HG03280 (cell line): Measurements from ENCODE around the gene LHFPL3.
"Not testable (repeated sequence)": the region's sequence is repeated elsewhere in the genome, so short reads cannot be mapped to it uniquely, and the experiment has no call there.

Experiments used
- ATAC-seq: cut with Tn5 transposase; IDR thresholded peaks from one replicate; pipeline ENCODE4 v1.9.1; 2021; ENCODE audit warnings: mild to moderate bottlenecking, moderate library complexity; ENCODE audit not compliant: unreplicated experiment

Gene LHFPL3

DNA sequence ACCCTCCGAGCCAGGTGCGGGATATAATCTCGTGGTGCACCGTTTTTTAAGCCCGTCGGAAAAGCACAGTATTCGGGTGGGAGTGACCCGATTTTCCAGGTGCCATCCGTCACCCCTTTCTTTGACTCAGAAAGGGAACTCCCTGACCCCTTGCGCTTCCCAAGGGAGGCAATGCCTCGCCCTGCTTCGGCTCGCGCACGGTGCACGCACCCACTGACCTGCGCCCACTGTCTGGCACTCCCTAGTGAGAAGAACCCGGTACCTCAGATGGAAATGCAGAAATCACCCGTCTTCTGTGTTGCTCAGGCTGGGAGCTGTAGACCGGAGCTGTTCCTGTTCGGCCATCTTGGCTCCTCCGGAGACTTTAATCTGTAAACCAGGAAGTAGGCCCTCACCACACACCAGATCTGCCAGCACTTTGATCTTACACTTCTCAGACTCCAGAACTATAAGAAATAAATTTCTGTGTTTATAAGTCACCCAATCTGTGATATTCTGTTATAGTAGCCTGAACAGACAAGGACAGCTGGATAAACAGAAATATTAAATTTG lies 235.0 kb downstream of the LHFPL3 start:
- not testable (repeated sequence) for ATAC-seq

- ATAC-seq = no peak
These were observed 241.3 kb downstream of the LHFPL3 start for GRCh38 chr7:104569751-104570150.

- ATAC-seq = no peak
These were observed 244.2 kb downstream of the LHFPL3 start for GRCh38 chr7:104572554-104572953.

- ATAC-seq = no peak
These were observed 256.2 kb downstream of the LHFPL3 start for GRCh38 chr7:104584620-104585019.

DNA sequence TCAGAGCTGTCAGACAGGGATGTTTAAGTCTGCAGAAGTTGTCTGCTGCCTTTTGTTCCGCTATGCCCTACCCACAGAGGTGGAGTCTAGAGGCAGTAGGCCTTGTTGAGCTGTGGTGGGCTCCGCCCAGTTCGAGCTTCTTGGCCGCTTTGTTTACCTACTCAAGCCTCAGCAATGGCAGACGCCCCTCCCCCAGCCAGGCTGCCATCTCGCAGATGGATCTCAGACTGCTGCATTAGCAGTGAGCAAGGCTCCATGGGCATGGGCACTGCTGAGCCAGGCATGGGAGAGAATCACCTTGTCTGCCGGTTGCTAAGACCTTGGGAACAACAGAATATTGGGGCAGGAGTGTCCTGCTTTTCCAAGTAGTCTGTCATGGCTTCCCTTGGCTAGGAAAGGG lies 267.2 kb downstream of the LHFPL3 start:
- not testable (repeated sequence) for ATAC-seq

DNA sequence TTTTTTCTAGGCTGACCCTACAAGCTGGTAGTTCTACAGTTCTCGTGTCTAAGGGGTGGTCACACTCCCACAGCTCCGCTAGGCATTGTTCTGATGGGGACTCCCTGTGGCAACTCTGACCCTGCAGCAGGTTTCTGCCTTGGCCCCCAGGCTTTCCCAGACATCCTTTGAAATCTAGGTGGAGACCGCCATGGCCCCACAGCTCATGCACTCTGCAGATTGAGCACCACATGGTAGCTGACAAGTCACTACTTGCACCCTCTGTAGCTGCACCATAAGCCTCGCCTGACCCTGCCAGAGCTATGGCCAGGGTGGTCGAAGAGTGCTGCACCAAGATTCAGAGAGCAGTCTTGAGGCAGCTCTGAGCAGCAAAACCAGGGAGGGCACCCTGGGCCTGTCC lies 275.6 kb downstream of the LHFPL3 start:
- no peak for ATAC-seq

DNA sequence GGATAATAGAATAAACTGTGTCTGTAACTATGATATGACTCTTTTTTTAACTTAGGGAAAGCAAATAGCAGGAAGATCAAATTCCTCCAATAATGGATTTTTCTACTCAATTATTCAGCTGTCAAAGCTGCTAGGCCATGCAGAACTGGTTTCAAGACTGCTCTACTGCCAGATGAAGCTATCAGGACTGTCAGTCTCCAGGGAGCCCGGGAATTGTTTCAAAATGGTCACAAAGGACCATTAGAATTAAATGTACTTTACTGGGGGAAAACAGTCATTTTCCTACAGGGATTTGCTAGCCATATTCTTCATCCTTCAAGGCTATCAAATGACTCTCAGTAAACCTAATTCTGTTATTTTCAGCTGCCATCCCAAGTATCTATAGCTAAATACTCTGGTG lies 276.3 kb downstream of the LHFPL3 start:
- ATAC-seq = no peak

GRCh38 chr7:104621321-104621720 lies 292.9 kb downstream of the LHFPL3 start:
- ATAC-seq = no peak

DNA sequence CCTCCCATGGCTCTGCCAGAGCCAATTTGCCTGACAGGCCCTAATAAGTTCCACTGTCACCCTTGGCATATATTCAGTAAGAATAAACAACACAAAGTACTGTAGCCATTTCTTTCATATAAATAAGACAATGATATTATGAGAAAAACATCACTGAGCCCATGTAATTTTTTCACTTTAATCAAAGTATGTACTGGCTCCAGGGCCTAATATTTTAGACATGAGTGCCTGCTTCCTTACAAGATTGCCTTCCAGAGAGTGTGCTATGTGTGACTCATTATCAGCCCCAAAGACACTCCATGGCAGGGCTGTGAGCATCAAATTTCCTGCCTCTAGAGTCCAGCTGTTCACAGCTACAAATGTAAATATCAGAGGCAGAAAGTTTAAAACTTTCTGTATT lies 297.6 kb downstream of the LHFPL3 start:
- no peak for ATAC-seq

- no peak for ATAC-seq
These were observed 299.1 kb downstream of the LHFPL3 start for GRCh38 chr7:104627516-104627915.

- no peak for ATAC-seq
These were observed 299.6 kb downstream of the LHFPL3 start for GRCh38 chr7:104628017-104628416.

DNA sequence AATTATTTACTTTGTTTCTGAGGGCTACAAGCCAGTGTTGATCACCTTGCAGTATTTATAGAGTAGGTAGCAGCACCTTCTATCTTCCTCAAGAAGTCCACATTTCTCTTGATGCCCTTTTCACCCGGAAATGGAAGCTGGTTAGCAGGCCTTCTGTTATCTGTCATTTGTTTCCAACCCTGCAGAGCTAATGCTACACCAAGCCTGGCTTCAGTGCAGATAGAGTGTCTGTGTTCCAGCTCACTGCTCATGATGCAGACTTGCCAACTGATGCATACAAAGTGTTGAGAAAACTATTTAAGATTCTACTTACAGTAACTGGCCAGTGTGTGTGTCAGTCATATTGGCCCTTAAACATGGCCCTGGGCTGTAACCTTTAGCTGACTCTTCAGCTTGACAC lies 301.0 kb downstream of the LHFPL3 start:
- no peak for ATAC-seq

DNA sequence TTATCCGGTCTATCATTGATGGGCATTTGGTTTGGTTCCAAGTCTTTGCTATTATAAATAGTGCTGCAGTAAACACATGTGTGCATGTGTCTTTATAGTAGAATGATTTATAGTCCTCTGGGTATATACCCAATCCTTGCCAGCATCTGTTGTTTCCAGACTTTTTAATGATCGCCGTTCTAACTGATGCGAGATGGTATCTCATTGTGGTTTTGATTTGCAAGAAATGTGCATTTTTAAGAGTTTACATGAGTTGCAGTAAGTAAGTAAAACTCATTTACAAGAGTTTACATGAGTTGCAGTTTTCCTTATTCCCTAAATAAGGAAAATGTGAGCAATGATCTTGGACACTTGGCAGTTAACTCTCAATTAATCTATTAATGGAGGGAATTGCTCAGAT lies 312.1 kb downstream of the LHFPL3 start:
- ATAC-seq = no peak

- no peak for ATAC-seq
These were observed 314.2 kb downstream of the LHFPL3 start for GRCh38 chr7:104642560-104642959.

GRCh38 chr7:104643587-104644217 lies 315.3 kb downstream of the LHFPL3 start:
- no peak for ATAC-seq

- no peak for ATAC-seq
These were observed 322.7 kb downstream of the LHFPL3 start for GRCh38 chr7:104650991-104651640.

DNA sequence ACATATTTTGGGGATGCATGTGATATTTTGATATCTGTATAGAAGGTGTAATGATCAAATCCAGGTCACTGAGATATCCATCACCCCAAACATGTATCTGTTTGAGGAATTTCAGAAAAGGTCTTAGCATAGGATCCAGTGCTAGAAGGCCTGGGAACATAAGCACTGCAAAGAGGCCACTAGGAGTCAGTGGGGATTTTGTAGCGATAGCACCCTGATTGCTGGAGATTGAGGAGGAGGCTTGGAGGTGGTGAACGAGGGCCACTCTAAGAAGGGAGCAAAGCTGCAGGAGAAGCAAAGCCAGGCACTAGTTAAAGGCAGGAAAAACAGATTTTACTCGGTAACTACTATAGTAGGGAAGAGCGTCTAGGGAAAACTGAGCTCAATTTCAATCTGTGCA lies 324.0 kb downstream of the LHFPL3 start:
- ATAC-seq = no peak

- ATAC-seq = no peak
These were observed 324.5 kb downstream of the LHFPL3 start for GRCh38 chr7:104652865-104653264.

DNA sequence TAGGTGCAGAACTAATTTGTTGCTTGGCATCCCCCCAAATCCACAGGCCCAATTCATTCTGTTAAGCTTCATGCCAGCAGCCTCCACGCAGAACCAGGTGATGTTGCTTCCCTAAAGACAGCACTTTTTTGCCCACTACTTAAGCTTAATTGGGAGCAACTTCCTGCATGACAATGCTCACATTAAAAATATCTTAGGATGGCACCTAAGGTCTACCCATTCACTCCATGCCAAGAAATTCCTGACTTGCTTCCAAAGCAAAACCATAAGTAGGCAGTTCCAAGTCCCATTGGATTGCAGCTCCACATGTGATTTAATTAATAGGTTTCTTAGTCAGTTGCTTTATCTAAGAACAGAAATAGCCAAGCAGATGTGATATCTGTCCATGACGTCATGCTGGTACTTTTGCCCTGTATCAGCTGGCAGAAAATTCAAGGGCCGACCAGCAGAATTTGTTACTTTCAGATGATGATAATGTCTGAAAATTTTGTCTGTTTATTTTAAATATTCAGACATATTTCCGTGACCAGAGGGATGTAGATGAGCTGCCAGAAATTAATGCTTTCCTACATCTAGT lies 325.5 kb downstream of the LHFPL3 start:
- ATAC-seq = no peak

DNA sequence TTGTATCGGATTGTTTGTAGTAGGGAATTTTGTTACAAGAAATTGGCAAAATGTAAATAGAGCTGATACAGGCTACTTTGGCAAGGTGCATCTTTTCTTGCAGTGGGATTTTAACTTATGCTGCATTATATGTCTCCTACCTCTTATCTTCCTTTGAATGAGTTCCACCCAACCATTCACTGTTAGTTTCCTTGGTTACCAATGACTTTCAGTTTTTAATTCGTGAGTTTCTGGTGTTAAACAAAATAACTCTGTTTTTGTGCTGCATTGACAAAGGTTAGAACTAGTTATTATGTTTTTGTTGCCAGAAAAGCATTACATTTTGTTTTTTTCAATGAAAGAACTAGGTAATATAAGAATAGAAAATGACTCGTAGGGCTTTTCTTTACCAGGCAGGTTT lies 327.2 kb downstream of the LHFPL3 start:
- ATAC-seq = no peak

DNA sequence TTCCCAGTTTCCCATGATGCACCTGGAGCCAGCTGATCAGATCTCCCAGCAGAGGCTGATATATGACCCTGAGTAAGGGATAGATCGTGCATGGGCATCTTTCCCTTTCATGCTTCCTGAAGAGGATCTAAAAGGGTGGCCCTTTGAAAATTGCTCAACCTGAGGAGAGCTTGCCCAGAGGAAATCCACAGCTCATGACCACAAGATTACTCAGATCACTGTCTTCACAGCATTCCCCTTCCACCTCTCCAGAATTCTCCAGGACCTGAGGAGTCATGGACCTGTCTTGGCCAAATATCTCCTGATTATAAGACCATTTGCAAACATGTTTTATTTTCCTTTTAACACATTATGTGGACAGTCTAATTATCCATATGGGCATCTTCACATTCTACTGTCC lies 328.1 kb downstream of the LHFPL3 start:
- ATAC-seq = no peak

GRCh38 chr7:104657134-104657533 lies 328.7 kb downstream of the LHFPL3 start:
- no peak for ATAC-seq
